ENCODE results near the gene MSI1.
A peak's percentile ranks its signal among the peaks of the same experiment; 100 is the strongest.

The MSI1 gene

GRCh38 chr12:120353136-120353535, 15.8 kb downstream of the MSI1 start:
- no peaks in the 10 kb centered on the region for H3K4me1 ChIP-seq (ENCODE audit: insufficient read depth, poor library complexity, severe bottlenecking)
- H3K27ac ChIP-seq (ENCODE audit: poor library complexity, severe bottlenecking): no peak overlapping the region
- ATAC-seq (ENCODE audit: low read depth) (no peak), DNase-seq (ENCODE audit: low spot score) (no peak)
- no peaks in the 10 kb centered on the region for H3K9me3 ChIP-seq (ENCODE audit: severe bottlenecking)
- H3K36me3 ChIP-seq (ENCODE audit: low read depth): no peaks in the 10 kb centered on the region
- no peak overlapping the region for H3K4me3 ChIP-seq (ENCODE audit: severe bottlenecking)
- no peak for TF ChIP-seq CTCF (IDR thresholded peaks at IDR 0.05; ENCODE audit: poor library complexity, severe bottlenecking)
- H3K27me3 ChIP-seq (ENCODE audit: insufficient read depth, poor library complexity, severe bottlenecking): no peaks in the 10 kb centered on the region

GRCh38 chr12:120352117-120352516, 16.8 kb downstream of the MSI1 start:
- no peak overlapping the region for H3K4me3 ChIP-seq (ENCODE audit: severe bottlenecking)
- no peaks in the 10 kb centered on the region for H3K27me3 ChIP-seq (ENCODE audit: insufficient read depth, poor library complexity, severe bottlenecking)
- no peaks in the 10 kb centered on the region for H3K36me3 ChIP-seq (ENCODE audit: low read depth)
- DNase-seq (ENCODE audit: low spot score) (no peak), ATAC-seq (ENCODE audit: low read depth) (0 out of 3 replicates have a peak, but pooled peaks have one; percentile 22)
- H3K9me3 ChIP-seq (ENCODE audit: severe bottlenecking): no peaks in the 10 kb centered on the region
- H3K27ac ChIP-seq (ENCODE audit: poor library complexity, severe bottlenecking): no peak overlapping the region
- no peak for TF ChIP-seq CTCF (IDR thresholded peaks at IDR 0.05; ENCODE audit: poor library complexity, severe bottlenecking)
- no peaks in the 10 kb centered on the region for H3K4me1 ChIP-seq (ENCODE audit: insufficient read depth, poor library complexity, severe bottlenecking)

GRCh38 chr12:120350576-120351350, 18.2 kb downstream of the MSI1 start:
- TF ChIP-seq CTCF (IDR thresholded peaks at IDR 0.05; ENCODE audit: poor library complexity, severe bottlenecking): no peak
- Histone ChIP-seq H3K27me3 (ENCODE audit: insufficient read depth, poor library complexity, severe bottlenecking) (no peaks in the 10 kb centered on the region), H3K4me3 (ENCODE audit: severe bottlenecking) (no peak overlapping the region), H3K4me1 (ENCODE audit: insufficient read depth, poor library complexity, severe bottlenecking) (no peaks in the 10 kb centered on the region), H3K9me3 (ENCODE audit: severe bottlenecking) (no peaks in the 10 kb centered on the region), H3K27ac (ENCODE audit: poor library complexity, severe bottlenecking) (no peak overlapping the region), H3K36me3 (ENCODE audit: low read depth) (no peaks in the 10 kb centered on the region)
- ATAC-seq (ENCODE audit: low read depth) (no peak), DNase-seq (ENCODE audit: low spot score) (no peak)

GRCh38 chr12:120347766-120348165, 21.2 kb downstream of the MSI1 start:
- no peaks in the 10 kb centered on the region for H3K4me1 ChIP-seq (ENCODE audit: insufficient read depth, poor library complexity, severe bottlenecking)
- no peaks in the 10 kb centered on the region for H3K27me3 ChIP-seq (ENCODE audit: insufficient read depth, poor library complexity, severe bottlenecking)
- no peaks in the 10 kb centered on the region for H3K36me3 ChIP-seq (ENCODE audit: low read depth)
- DNase-seq (ENCODE audit: low spot score): no peak
- no peaks in the 10 kb centered on the region for H3K9me3 ChIP-seq (ENCODE audit: severe bottlenecking)
- H3K27ac ChIP-seq (ENCODE audit: poor library complexity, severe bottlenecking): no peak overlapping the region
- no peak overlapping the region for H3K4me3 ChIP-seq (ENCODE audit: severe bottlenecking)
- no peak for TF ChIP-seq CTCF (IDR thresholded peaks at IDR 0.05; ENCODE audit: poor library complexity, severe bottlenecking)
- ATAC-seq (ENCODE audit: low read depth): no peak

- Histone ChIP-seq H3K9me3 (ENCODE audit: severe bottlenecking) (no peaks in the 10 kb centered on the region), H3K27me3 (ENCODE audit: insufficient read depth, poor library complexity, severe bottlenecking) (no peaks in the 10 kb centered on the region), H3K4me1 (ENCODE audit: insufficient read depth, poor library complexity, severe bottlenecking) (no peaks in the 10 kb centered on the region), H3K4me3 (ENCODE audit: severe bottlenecking) (no peak overlapping the region), H3K27ac (ENCODE audit: poor library complexity, severe bottlenecking) (no peak overlapping the region), H3K36me3 (ENCODE audit: low read depth) (no peaks in the 10 kb centered on the region)
- DNase-seq (ENCODE audit: low spot score) (no peak), ATAC-seq (ENCODE audit: low read depth) (no peak)
- TF ChIP-seq CTCF (IDR thresholded peaks at IDR 0.05; ENCODE audit: poor library complexity, severe bottlenecking): no peak
These were observed 22.3 kb downstream of the MSI1 start for GRCh38 chr12:120346681-120347080.

Data from RWPE2 (cell line).